ENCODE data around the gene INVS. TPM values are rescaled to one million over a fixed set of nuclear protein-coding genes. Genes with fewer than 3 reads are reported as not detected.

Gene INVS
- total RNA-seq, 4 donors from 2014 or later, result 5.5 to 13.9 (median 6.7) TPM

DNA sequence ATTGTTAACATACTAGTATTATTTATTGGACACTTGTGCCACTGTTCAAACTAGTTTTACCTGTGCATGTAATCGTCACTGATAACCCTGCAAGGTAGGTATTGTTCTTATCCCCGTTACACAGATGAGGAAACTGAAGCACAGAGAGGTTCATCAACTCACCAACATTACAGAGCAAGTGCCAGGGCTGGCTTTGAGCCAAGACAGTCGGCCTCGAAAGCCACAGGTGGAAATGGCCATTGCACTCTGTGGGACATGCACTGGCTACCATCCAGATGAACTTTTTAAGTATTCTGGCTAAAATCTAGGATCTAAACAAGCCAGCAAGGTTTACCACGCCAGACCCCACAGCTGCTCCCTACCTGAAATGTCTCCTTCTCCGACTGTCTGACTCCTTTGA, 195.8 kb downstream of the INVS start:
- Histone ChIP-seq H3K27ac (no peak overlapping the region), H3K4me3 (no peak overlapping the region), H3K27me3 (no peaks in the 10 kb centered on the region), H3K9me3 (no peaks in the 10 kb centered on the region), H3K4me1 (no peaks in the 10 kb centered on the region), H3K36me3 (peaks cover 0 to 53% of the 10 kb centered on the region in 2 donors)
- TF ChIP-seq, protein P1, sequence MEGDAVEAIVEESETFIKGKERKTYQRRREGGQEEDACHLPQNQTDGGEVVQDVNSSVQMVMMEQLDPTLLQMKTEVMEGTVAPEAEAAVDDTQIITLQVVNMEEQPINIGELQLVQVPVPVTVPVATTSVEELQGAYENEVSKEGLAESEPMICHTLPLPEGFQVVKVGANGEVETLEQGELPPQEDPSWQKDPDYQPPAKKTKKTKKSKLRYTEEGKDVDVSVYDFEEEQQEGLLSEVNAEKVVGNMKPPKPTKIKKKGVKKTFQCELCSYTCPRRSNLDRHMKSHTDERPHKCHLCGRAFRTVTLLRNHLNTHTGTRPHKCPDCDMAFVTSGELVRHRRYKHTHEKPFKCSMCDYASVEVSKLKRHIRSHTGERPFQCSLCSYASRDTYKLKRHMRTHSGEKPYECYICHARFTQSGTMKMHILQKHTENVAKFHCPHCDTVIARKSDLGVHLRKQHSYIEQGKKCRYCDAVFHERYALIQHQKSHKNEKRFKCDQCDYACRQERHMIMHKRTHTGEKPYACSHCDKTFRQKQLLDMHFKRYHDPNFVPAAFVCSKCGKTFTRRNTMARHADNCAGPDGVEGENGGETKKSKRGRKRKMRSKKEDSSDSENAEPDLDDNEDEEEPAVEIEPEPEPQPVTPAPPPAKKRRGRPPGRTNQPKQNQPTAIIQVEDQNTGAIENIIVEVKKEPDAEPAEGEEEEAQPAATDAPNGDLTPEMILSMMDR (IDR thresholded peaks at IDR 0.05 in 4 of 5, conservative IDR thresholded peaks at IDR 0.05 in 1 of 5), result no peak
- no peak for TF ChIP-seq POLR2A (IDR thresholded peaks at IDR 0.05)
- in situ Hi-C loops (cut with MboI; ENCODE audit: low sequenced_read_pairs in 4 of 4) (no loop called here), intact Hi-C loops (cut with DNase I; ENCODE audit: low total_unique reads) (no loop called here)
- ATAC-seq, result no peak
- DNase-seq, result no peak

DNA sequence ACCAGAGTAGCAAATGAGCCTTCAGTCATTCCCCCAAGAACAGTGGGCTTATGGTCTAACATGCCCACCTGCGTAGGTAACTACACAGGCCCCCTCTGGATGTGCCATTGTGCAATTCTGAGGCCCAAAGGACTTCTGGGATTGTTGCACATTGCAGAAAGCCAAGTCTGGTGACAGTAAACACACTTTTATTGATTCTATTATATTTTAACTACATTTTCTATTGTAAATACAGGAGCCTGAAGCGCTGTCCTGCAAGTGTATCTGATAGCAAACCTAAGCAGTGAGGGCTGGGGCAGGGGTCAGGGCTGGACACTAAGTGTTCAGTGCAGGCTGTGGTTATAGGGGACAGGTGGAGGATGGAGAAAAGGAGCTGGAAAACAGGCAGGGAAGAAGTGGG, 196.2 kb downstream of the INVS start:
- Histone ChIP-seq H3K27ac (no peak overlapping the region), H3K4me1 (no peaks in the 10 kb centered on the region), H3K4me3 (no peak overlapping the region), H3K9me3 (no peaks in the 10 kb centered on the region), H3K36me3 (peaks cover 0 to 51% of the 10 kb centered on the region in 2 donors), H3K27me3 (no peaks in the 10 kb centered on the region)
- TF ChIP-seq POLR2A (IDR thresholded peaks at IDR 0.05), result no peak
- TF ChIP-seq, protein P1 (IDR thresholded peaks at IDR 0.05 in 4 of 5, conservative IDR thresholded peaks at IDR 0.05 in 1 of 5), result no peak
- DNase-seq, result no peak
- in situ Hi-C loops (cut with MboI; ENCODE audit: low sequenced_read_pairs in 4 of 4) (no loop called here), intact Hi-C loops (cut with DNase I; ENCODE audit: low total_unique reads) (no loop called here)
- no peak for ATAC-seq

DNA sequence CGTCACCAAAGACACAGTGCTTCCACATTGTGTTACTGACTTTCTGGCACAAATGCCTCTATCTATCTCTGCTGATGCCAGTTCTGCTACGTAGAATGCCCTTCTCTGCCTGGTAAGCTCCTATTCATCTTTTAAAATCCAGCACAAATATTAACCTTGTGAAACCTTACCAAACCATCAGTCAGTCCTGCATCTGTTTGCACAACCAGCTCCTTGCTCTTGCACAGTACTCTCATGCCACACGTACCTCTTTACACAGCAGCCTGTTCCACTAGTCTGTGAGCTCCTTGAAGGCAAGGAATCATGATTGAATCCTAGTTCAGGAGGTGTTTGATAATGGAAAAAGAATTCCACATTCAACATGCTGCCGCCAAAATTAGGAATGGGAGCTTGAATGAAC, 197.4 kb downstream of the INVS start:
- Histone ChIP-seq H3K4me3 (no peak overlapping the region), H3K27ac (no peak overlapping the region), H3K4me1 (no peaks in the 10 kb centered on the region), H3K9me3 (no peaks in the 10 kb centered on the region), H3K27me3 (no peaks in the 10 kb centered on the region), H3K36me3 (peaks cover 0 to 47% of the 10 kb centered on the region in 2 donors)
- no peak for ATAC-seq
- in situ Hi-C loops (cut with MboI; ENCODE audit: low sequenced_read_pairs in 4 of 4), result no loop called here
- no peak for DNase-seq
- intact Hi-C loops (cut with DNase I; ENCODE audit: low total_unique reads), result no loop called here
- no peak for TF ChIP-seq POLR2A (IDR thresholded peaks at IDR 0.05)
- TF ChIP-seq, protein P1 (IDR thresholded peaks at IDR 0.05 in 4 of 5, conservative IDR thresholded peaks at IDR 0.05 in 1 of 5), result no peak

DNA sequence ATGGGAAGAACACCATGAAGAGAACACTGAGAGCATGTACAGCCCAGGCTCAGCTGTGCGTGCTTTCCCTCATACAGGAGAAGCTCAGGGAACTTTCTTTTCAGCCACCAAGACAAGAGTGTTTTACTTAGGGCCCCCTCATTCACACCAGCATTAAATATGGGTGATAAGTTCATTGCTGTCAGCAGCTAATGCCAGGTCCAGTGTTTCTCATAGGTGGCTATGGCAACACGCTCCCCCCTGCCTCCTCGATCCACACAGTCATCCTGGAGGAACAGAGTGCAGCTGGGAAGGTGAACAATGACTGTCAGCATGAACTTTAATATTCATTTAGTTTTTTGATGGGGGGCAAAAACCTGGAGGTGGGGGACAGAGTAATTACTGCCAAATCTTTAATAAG, 199.3 kb downstream of the INVS start:
- in situ Hi-C loops (cut with MboI; ENCODE audit: low sequenced_read_pairs in 4 of 4), result no loop called here
- Histone ChIP-seq H3K9me3 (no peaks in the 10 kb centered on the region), H3K36me3 (peaks cover 0 to 45% of the 10 kb centered on the region in 2 donors), H3K4me3 (no peak overlapping the region), H3K27me3 (no peaks in the 10 kb centered on the region), H3K27ac (no peak overlapping the region), H3K4me1 (no peaks in the 10 kb centered on the region)
- DNase-seq (no peak), ATAC-seq (no peak)
- intact Hi-C loops (cut with DNase I; ENCODE audit: low total_unique reads), result no loop called here
- no peak for TF ChIP-seq POLR2A (IDR thresholded peaks at IDR 0.05)
- TF ChIP-seq, protein P1 (IDR thresholded peaks at IDR 0.05 in 4 of 5, conservative IDR thresholded peaks at IDR 0.05 in 1 of 5), result no peak

DNA sequence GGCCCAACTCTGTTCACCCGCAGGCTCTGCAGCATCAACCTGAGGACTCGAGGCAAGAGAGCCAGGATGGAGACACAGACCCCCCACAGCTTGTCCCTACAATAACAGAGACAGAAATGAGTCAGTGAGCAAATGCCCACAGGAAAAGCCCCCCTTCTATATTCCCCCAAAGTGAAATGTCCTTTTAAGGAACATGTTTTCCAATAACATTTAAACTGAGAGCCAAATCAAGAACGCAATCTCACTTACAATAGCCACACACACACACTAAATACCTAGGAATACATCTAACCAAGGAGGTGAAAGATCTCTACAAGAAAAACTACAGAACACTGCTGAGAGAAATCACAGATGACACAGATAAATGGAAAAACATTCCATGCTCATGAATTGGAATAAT, 204.7 kb downstream of the INVS start:
- Histone ChIP-seq H3K27me3 (no peaks in the 10 kb centered on the region), H3K4me1 (peaks cover 1 to 2% of the 10 kb centered on the region in 2 donors), H3K36me3 (peaks cover 0 to 26% of the 10 kb centered on the region in 2 donors), H3K9me3 (no peaks in the 10 kb centered on the region), H3K27ac (no peak overlapping the region), H3K4me3 (no peak overlapping the region)
- TF ChIP-seq, protein P1 (IDR thresholded peaks at IDR 0.05 in 4 of 5, conservative IDR thresholded peaks at IDR 0.05 in 1 of 5), result no peak
- no peak for TF ChIP-seq POLR2A (IDR thresholded peaks at IDR 0.05)
- intact Hi-C loops (cut with DNase I; ENCODE audit: low total_unique reads) (no loop called here), in situ Hi-C loops (cut with MboI; ENCODE audit: low sequenced_read_pairs in 4 of 4) (loop anchor here in 3 of 4 donors (25.0 kb wide), 1 partner anchor 1116 kb away; no protein-coding TSS in a partner anchor)
- ATAC-seq (no peak), DNase-seq (no peak)
